HL-60/S4 treated with phorbol 12-myristate 13-acetate at 8.2 ng/mL for 4 days and 3 days (cell line): ENCODE results near the gene KRTAP8-1.

Source experiments
- in situ Hi-C: fragments of 300-500 bp; cut with MboI; formaldehyde crosslinking; loops from 2 replicates; pipeline ENCODE4 v1.15.0; 2022; ENCODE audit warnings: low sequenced_read_pairs

The KRTAP8-1 gene, protein sequence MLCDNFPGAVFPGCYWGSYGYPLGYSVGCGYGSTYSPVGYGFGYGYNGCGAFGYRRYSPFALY

DNA sequence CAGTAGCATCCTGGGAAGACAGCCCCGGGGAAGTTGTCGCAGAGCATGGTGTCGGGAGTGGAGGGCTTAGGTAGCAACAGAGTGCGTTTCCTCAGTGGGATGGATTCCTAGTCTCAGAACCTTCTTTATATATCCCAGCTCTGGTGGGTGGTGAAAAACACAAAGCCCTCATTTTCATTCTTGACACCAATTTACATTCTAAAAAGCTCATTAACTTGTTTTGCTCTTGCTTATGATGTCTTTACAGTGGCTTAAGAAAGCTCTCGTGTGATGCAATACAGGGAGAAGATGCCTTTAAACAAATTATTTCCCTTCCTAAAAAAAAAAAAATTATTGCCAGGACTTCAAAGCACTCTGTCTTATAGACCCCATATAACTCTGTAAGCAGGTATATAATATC is at the start of gene KRTAP8-1:
KRTAP8-1 (minus strand) TSS at position 101 of the 400 bp plus-strand sequence; CDS start at position 47, 54 bp downstream.
- in situ Hi-C loops, result no loop called here

DNA sequence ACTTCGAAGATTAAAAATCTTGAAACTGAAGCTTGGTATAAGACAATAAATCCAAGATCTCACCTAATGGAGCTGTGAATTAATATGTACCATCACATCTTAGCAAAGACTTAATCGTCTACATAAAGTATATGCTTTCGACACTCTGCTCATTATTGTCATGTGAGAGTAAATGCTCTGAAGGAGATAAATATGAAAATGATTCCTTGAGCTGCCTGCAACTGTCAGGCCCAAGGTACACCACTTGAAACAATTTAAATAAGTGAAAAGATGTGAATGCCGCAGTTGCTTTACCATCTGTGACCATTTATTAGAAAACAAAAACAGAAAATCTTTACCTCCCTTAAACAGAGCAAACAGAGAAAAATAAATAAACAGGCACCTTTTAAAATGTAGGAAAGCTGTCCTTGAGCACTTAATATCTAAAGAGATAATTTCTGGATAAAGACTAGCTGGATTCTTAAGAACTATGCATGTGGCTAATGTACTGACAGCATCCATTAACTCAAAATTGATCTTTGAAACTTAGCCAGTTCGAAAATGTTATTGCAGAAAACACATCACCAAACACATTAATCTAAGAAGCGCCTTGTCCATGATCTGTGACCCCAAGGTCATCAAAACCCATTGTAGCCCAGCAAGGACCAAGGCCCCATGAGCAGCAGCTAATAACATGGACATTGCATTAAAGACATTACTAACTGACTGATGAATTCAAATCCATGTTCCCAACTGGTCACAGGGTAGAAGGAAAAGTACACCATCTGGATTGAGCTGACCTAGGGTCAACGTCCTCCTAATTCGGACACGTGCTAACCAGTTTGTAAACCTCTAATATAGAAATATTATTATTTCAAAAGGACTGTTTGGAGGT is 34.8 kb upstream of the KRTAP8-1 start:
- in situ Hi-C loops, result no loop called here

DNA sequence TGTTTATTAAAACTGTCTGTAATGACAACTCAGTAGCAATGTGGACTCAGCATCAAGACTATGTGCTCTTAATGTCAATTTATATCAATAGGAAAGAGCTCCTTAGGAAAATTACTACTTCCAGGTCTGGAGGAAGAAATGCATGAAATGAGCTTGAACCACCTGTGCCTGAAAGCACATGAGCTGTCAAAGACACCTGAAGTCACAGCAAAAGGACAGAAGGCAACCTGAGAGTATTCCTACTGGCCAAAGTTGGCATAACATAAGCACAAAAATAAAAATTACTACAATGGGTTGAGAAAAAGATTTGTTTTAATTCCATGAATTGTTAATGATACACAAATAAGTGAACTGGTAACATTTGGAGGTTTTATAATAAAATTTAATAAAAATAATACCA is 29.9 kb upstream of the KRTAP8-1 start:
- in situ Hi-C loops, result no loop called here

DNA sequence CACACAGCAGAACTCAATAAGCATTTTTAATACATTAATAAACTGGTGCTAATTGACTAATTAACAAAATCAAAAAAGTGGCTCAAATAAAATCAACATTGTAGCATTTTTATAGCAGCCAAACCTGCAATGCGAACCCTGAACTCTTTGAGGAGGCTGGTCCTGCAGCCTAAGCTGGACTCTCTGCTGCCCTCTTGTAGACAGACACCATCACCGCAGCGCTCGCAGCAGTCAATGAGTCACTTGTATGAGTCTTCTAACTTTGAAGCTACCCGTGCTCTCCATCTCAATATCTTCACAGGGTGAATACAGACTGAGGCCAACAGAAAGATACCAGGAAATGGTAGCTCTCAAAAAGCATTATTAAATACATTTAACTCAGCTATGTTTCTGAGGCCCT is 26.2 kb upstream of the KRTAP8-1 start:
- in situ Hi-C loops, result no loop called here

DNA sequence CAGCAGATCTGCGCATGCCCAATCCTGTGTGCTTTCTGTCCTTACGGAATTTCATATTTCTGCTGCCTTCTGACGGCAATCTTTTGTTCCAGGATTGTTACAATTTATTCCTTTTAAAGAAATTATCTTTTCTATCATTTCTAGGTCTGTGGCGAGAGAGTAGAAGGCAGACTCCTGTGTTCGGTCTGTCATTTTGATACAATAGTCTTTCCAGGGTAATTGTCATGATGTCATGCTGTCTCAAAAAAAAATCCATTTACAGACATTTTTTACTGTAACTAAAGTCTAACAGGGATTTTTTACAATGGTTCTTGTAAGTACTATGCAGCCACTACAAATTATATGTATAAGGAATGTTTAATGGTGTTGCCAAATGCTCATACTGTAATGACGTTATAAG is 25.5 kb upstream of the KRTAP8-1 start:
- in situ Hi-C loops, result no loop called here

DNA sequence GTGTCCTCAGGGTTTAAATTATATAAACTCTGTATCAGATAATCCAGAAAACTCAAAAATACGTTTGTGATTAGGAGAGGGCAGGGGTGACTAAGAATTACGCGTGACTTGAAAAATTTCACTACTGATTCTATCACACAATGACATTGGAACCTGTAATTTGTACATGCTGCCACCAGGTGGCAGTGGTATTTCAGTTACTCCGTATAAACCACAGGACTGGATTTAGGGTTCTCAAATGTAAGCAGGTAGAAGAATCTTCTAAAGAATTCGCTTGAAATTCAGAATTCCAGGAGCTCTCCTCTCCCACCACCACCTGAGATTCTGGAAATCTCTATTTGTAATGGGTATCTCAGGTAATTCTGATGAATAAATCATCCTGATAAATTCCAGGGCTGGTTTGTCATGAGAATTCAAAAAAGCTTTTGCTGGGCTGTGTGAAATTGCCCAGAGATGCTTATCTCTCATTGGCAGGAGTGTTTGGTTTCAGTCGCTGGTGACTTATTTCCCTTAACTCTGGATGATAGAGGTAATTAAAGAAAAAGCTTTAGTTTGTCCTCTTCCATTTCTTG is 18.2 kb upstream of the KRTAP8-1 start:
- in situ Hi-C loops, result no loop called here

DNA sequence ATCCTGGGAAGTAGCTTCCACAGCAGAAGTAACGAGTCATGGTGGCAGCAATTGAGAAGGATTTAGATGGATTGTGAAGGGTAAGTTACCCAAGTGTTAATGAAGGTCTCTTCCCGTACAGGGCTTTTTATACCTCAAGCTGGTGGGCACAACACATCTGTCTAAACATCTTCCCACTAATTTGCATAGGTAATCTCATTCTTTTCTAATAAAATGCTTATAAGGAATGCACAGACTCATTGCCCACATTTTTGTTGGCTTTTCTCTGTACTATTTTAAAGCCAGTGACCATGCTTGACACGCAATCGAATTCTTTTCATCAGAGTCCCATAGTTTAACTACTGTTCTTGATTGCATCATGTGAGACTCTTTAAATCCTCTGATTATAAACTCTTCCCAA is 16.6 kb upstream of the KRTAP8-1 start, which contains the start of gene KRTAP7-1:
KRTAP7-1 (minus strand) TSS at position 101 of the 400 bp plus-strand sequence; CDS start at position 40, 61 bp downstream.
- in situ Hi-C loops, result no loop called here

DNA sequence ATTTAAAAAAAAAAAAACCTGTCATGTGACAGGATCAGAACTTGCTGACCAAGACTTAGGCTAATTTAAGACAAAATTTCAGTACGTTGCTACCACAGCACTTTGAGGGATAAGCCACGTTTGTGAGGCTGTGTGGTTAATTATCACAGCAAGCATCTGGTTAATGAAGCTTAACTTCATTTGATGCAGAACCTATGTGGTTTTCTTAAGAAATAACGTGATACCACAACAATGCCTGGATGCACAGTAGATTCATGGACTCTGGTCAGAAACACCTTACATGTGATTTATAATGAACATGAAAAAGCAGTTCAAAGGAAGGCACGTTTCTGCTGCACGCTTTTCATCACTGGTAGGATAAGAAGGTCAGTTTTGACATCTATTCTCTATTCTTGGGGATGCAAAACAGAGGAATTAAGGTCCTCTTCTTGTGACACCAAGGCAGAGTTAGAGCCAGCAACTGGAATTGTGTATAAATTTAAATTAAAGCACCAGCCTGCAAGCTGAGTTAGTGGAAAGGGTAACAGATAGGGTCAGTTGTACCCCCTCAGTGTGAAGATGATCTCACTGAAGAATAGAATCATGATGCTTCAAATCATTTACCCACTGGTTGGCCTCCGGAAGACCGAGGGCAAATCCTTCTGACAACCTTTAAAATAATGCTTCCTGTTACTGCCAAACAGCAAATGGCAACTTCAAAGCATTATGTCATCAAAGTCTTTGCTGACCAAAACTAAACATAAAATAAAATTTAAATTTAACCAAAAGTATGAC is 6.0 kb upstream of the KRTAP8-1 start:
- in situ Hi-C loops, result no loop called here

DNA sequence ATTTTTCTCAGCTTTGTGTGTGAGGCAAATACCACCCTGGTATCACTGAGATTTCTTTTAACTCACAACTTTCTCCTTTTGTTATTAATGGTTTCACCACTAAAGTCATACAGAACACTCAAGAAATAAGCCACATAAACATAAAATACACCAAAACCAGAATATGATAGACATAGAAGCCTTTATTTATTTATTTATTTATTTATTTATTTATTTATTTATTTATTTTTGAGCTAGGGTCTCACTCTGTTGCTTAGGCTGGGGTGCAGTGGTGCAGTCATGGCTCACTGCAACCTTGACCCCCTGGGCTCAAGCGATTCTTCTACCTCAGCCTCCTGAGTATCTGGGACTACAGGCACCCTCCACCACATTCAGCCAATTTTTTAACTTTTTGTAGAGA is 12.5 kb downstream of the KRTAP8-1 start:
- in situ Hi-C loops, result no loop called here

DNA sequence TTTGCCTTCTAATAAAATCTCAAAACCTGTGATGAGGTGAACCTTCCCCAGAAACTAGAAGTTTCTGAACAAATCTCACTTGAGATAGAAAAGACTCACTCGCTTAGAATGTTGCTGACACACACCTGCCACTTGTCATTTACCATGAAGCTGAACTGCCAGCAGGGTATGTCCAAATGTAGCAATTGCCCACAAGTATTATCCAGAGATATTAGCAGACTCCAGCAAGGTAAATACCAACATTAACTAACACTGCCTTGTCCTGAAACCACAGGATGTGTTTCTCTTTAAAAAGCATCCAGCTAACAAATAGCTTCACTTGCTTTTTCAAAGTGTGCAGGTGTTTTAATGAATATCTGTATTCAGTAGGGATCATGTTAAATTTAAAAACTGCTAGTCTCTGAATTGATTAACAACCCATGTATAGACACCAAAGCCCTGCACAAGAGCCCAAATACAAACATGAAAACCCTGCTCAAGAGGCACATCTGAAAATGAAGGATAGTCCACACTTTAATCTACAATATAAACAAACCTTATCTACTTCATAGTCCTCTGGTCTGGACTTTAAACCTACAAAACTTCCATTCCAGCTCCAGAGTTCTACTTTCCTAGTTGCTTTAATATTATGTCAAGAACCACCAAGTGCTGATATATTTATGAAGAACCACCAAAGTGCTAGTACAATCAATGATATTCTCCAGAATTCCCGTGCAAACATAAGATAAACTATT is 19.3 kb downstream of the KRTAP8-1 start:
- in situ Hi-C loops, result no loop called here

DNA sequence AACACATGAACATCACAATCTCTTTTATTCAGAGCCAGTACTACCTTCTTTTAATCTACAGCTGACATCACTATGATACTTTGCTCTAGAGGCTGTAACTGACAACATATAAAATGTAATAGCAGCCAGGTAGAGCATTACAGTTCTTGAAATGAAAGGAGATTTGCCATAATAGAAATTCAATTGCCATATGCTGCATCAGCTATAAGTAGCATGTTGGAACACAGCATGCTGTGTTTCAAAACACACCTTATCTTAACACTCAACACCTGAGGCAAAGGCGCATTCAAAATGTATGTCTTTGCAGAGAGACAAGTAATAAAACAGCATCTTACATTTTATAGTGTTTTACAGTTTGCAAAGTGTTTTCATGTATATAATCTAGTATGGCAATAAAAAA is 33.8 kb downstream of the KRTAP8-1 start:
- in situ Hi-C loops, result no loop called here

DNA sequence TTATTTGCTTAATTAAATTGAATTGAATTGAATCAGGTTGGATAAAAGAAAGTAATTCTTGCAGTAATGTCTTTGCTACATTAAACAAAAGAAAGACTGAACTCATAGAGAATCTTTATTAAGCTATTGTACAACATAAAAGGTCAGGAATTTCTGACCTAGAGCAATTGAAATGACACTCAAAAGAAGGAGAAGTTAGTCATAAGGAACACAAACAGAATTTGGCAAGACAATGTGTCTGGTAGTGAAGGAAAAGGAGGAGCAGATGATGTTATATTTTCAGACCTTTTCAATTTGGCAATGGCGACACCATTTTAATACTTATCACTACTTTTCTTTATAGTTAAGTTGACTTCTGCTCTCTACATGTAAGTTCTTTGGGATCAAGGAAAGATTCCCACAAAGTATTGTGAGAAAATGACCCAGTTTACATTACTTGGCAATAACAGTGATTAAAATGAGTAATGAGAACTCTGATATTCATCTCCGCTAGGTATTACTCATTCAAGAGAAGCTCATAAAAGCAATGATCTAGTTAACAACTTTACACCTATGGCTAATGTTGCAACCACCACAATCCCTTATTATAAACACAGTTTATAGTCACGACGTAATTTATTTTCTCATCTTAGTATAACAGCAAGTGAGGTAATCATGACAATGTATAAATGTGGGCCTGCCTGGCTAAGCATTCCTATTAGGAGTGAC is 43.2 kb downstream of the KRTAP8-1 start:
- in situ Hi-C loops, result no loop called here
